Motor neuron (in vitro differentiated cells): ENCODE results near the gene IFNA4. TPM values are rescaled to one million over a fixed set of nuclear protein-coding genes. Genes with fewer than 3 reads are reported as not detected.
"Not testable (repeated sequence)": the region's sequence is repeated elsewhere in the genome, so short reads cannot be mapped to it uniquely, and the experiment has no call there.

Source experiments
- ATAC-seq, 8 experiments: fragments of 200-7000 bp; cut with Tn5 transposase; replicated peaks in 6 of 8; 2 replicates each; pipeline ENCODE4 v1.8.0; 2021; ENCODE audit warnings: mild to moderate bottlenecking in 8 of 8, moderate library complexity in 8 of 8
- H3K27ac ChIP-seq, 2 donors: fragments of 250-450 bp; sonication (Bioruptor Pico); 2 replicates each; pipeline ENCODE4 v1.9.0; 2021; ENCODE audit warnings: antibody characterized with exemption in 2 of 2, mild to moderate bottlenecking in 2 of 2, moderate library complexity in 1 of 2
- H3K4me1 ChIP-seq, 2 donors: fragments of 250-450 bp; sonication (Bioruptor Pico); replicated peaks in 1 of 2; 2 replicates each; pipeline ENCODE4 v1.6.1; 2021; ENCODE audit warnings: antibody characterized with exemption in 2 of 2, mild to moderate bottlenecking in 2 of 2, moderate library complexity in 1 of 2
- H3K4me3 ChIP-seq, 5 donors: fragments of 250-450 bp; sonication (Bioruptor Pico); 2 replicates each; pipeline ENCODE4 v1.9.0; 2021; ENCODE audit warnings: antibody characterized with exemption in 5 of 5, mild to moderate bottlenecking in 5 of 5, moderate library complexity in 4 of 5
- whole genome bisulfite sequencing, 10 experiments: fragments of 450-650 bp; shearing (Covaris generic); methylation state at CpG; one replicate each; pipeline ENCODE4 v1.0.0; 2022; 5-methylcytosine and 5-hydroxymethylcytosine counted together
- in situ Hi-C, 9 experiments: fragments of 400-800 bp; cut with MboI; loops; one replicate each; pipeline ENCODE4 v1.15.0; 2021; ENCODE audit warnings: low sequenced_read_pairs in 9 of 9, low pct_unique_long_range_greater_than_20kb in 2 of 9; ENCODE audit not compliant: unreplicated experiment in 9 of 9
- total RNA-seq, 8 experiments: library from RNA; unstranded; fragments of 300-600 nt; gene quantifications; 2 replicates each; pipeline versions ENCODE4 v1.2.3 to v1.2.4, GENCODE V29; 2022

Gene IFNA4
- total RNA-seq, 8 experiments from 2014 or later: 0.71 TPM; not detected in 7

DNA sequence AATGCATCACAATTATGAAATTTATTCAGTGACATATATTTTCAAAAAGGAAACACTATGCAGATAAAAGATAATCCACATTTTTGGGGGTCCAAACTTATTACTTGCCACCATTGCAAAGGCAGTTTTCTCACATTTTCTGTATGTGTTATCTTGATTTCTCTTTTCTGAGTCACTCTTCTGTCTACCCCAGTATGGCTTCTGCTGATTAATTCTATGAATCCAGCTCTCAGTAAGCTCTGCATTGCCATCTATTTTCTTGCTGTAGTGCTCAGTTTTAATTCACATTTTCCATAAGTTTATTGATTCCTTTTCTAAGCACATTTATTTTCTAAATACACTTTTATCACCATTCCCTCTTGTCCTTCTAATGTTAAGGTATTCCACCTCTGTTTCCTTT, 17.8 kb upstream of the IFNA4 start:
- no peak for ATAC-seq
- in situ Hi-C loops: no loop called here
- H3K4me3 ChIP-seq: no peak overlapping the region
- no peaks in the 10 kb centered on the region for H3K4me1 ChIP-seq
- H3K27ac ChIP-seq: no peak overlapping the region

DNA sequence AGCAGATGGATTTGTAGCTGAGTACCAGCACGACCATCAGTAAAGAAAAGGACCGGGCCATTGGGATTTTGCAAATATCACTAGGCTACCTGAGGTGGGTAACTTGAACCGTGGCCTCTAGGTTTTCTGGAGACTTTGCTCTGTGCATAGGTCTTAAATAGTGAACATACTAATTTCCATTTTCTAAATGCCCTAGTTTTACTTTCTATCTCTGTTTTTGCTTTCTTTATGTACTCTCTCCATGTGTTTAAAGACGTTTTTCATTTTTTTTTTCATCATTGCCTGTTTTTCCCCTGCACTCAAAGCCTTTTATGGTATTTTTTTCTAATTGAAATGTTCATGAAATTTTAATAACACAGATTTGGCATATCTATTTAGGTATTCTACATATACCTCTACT, 14.7 kb upstream of the IFNA4 start, which contains the start of gene IFNA7:
TSS of gene IFNA7 (minus strand) at position 101 of the 400 bp plus-strand sequence. CDS start at position 61, 40 bp downstream.
- ATAC-seq, H3K27ac ChIP-seq, H3K4me1 ChIP-seq, in situ Hi-C loops, H3K4me3 ChIP-seq: not testable (repeated sequence)
- 10 to 80% (median 49%) methylated on average over 2 to 4 of the region's 4 CpGs for WGBS, 10 experiments

DNA sequence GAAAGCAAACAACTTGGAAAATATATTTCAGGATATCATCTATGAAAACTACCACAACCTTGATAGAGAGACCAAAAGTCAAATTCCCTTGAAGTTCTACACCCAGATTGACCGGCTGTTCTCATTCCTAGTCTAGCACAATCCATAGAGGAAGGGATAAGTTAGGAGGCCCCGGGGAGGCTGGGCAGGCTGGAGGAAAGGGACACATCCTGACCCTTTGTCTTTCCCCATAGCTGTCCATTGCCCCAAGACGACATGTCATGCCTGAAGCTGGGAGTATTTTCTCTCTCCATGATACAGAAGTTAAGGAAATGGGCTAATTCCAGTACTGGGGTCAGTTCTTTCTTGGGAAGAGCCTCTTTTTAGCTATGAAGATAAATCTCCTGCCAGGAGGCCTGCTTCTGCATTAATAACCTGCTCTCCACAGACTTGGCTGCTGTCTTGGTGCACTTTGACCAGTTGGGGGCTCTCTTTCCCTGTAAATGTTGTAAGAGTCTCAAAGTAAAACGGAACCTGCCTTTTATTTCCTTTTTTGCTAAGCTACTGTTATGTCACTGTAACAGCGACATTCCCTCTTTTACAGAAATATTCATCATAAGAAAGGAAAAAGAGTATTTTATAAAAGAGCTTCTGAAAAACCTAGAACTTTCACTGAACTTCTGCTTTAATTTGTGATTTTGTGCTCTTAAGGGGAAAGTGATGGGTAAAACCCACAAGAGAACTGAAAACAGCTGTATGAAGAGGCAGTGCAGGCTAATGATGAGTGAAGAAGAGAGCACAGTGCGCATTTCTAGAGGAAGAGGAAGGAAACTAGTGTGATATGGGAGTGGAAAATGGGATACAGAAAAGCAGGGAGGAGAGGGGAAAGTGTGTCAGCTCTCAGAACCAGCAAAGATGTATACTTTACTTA, 7.7 kb upstream of the IFNA4 start:
- peak in 5 of 8 experiments; percentile 36 to 99 (median 93) for ATAC-seq
- H3K27ac ChIP-seq, H3K4me3 ChIP-seq, H3K4me1 ChIP-seq, in situ Hi-C loops: not testable (repeated sequence)
- 0 to 64% (median 30%) methylated on average over 1 to 3 of the region's 6 CpGs; no CpG with 5 or more reads in 3 of the 10 experiments for WGBS, 10 experiments

GRCh38 chr9:21182810-21183736, 4.3 kb downstream of the IFNA4 start:
- H3K27ac ChIP-seq, in situ Hi-C loops, H3K4me1 ChIP-seq, H3K4me3 ChIP-seq: not testable (repeated sequence)
- WGBS, 10 experiments: 0 to 46% (median 12%) methylated on average over 1 to 3 of the region's 4 CpGs; no CpG with 5 or more reads in 2 of the 10 experiments
- ATAC-seq: peak in 3 of 8 experiments; percentile 83 to 89 (median 88)

DNA sequence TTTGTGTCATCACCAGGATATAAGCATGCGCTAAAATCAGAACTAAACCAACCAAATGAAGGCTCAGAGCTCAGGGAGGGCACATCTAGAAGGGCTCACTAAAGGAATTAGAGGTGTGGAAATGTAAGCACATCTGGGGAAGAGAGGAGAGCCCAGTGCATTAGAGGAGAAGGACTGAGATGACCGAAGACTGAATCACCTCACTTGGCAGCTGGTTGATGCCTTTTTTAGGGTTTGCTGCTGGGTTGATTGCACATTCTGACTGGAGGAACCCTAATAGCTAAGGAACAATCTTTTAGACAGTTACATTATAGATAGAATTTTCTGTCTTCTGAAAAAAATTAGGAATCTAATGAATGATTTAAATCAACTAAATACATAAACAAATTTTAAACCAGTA, 12.7 kb downstream of the IFNA4 start:
- H3K27ac ChIP-seq: no peak overlapping the region
- ATAC-seq: no peak
- 43 to 100% (median 75%) methylated on average over 1 to 2 of the region's 2 CpGs; no CpG with 5 or more reads in 6 of the 10 experiments for WGBS, 10 experiments
- H3K4me1 ChIP-seq: no peaks in the 10 kb centered on the region
- H3K4me3 ChIP-seq: no peak overlapping the region
- in situ Hi-C loops: no loop called here

DNA sequence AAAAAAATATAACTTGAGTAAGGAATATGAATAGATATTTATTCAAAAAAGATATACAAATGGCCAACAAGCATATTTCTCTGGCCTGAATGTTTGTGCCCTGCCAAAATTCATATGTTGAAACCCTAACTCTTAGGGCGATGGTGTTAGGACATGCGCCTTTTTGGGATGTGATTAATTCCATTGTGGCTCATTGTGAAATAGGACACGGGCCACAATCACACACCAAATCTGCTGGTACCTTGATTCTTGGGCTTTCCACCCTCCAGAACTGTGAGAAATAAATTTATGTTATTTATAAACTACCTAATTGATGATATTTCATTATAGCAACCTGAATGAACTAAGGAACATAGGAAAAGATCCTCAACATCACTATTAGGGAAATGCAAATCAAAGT, 15.2 kb downstream of the IFNA4 start:
- no peak overlapping the region for H3K27ac ChIP-seq
- in situ Hi-C loops: no loop called here
- WGBS, 10 experiments: 50 to 92% (median 66%) methylated on average over 1 to 3 of the region's 3 CpGs; no CpG with 5 or more reads in 3 of the 10 experiments
- H3K4me3 ChIP-seq: no peak overlapping the region
- no peaks in the 10 kb centered on the region for H3K4me1 ChIP-seq
- ATAC-seq: no peak

- ATAC-seq: no peak
- no peak overlapping the region for H3K4me3 ChIP-seq
- no peak overlapping the region for H3K27ac ChIP-seq
- H3K4me1 ChIP-seq: no peaks in the 10 kb centered on the region
- 31 to 100% (median 80%) methylated on average over 1 of the region's 1 CpG; no CpG with 5 or more reads in 1 of the 10 experiments for WGBS, 10 experiments
- in situ Hi-C loops: no loop called here
Measured at GRCh38 chr9:21171351-21171750, 16.0 kb downstream of the IFNA4 start.

DNA sequence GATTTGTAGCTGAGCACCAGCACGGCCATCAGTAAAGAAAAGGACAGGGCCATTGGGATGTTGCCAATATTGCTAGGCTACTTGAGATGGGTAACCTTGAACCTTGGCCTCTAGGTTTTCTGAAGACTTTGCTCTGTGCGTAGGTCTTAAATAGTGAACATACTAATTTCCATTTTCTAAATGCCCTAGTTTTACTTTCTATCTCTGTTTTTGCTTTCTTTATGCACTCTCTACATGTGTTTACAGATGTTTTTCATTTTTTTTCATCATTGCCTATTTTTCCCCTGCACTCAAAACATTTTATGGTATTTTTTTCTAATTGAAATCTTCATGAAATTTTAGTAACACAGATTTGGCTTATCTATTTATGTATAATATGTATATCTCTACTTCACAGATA, 20.8 kb downstream of the IFNA4 start, which contains the start of gene IFNA21:
TSS of gene IFNA21 (minus strand) at position 101 of the 400 bp plus-strand sequence. CDS start at position 53, 48 bp downstream.
- in situ Hi-C loops, H3K4me1 ChIP-seq, ATAC-seq, H3K4me3 ChIP-seq, H3K27ac ChIP-seq: not testable (repeated sequence)
- 57 to 100% (median 97%) methylated on average over 1 to 2 of the region's 2 CpGs; no CpG with 5 or more reads in 4 of the 10 experiments for WGBS, 10 experiments

GRCh38 chr9:21165516-21165915, 21.9 kb downstream of the IFNA4 start:
- Histone ChIP-seq H3K4me1 (no peaks in the 10 kb centered on the region), H3K4me3 (no peak overlapping the region), H3K27ac (no peak overlapping the region)
- in situ Hi-C loops: no loop called here
- ATAC-seq: no peak
- 40 to 100% (median 85%) methylated on average over 1 of the region's 1 CpG; no CpG with 5 or more reads in 1 of the 10 experiments for WGBS, 10 experiments

- in situ Hi-C loops: no loop called here
- Histone ChIP-seq H3K4me1 (no peaks in the 10 kb centered on the region), H3K4me3 (no peak overlapping the region), H3K27ac (no peak overlapping the region)
- ATAC-seq: peak in 3 of 8 experiments; percentile 22 to 43 (median 34)
- 0% methylated on average over 1 of the region's 1 CpG; no CpG with 5 or more reads in 7 of the 10 experiments for WGBS, 10 experiments
Measured at GRCh38 chr9:21160178-21160577, 27.2 kb downstream of the IFNA4 start.

- WGBS, 10 experiments: 0 to 100% (median 59%) methylated on average over 1 to 2 of the region's 2 CpGs; no CpG with 5 or more reads in 2 of the 10 experiments
- ATAC-seq: no peak
- in situ Hi-C loops: no loop called here
- no peak overlapping the region for H3K27ac ChIP-seq
- no peak overlapping the region for H3K4me3 ChIP-seq
- H3K4me1 ChIP-seq: no peaks in the 10 kb centered on the region
Measured at GRCh38 chr9:21155501-21155900, 31.9 kb downstream of the IFNA4 start.

GRCh38 chr9:21154018-21154608, 33.3 kb downstream of the IFNA4 start:
- 0 to 33% (median 19%) methylated on average over 1 to 3 of the region's 3 CpGs; no CpG with 5 or more reads in 3 of the 10 experiments for WGBS, 10 experiments
- ATAC-seq: peak; percentile 41 to 85 (median 68)

More at GRCh38 chr9:21154018-21154608, 33.3 kb downstream of the IFNA4 start:
- in situ Hi-C loops: no loop called here
- no peaks in the 10 kb centered on the region for H3K4me1 ChIP-seq
- H3K4me3 ChIP-seq: no peak overlapping the region
- no peak overlapping the region for H3K27ac ChIP-seq
